Measurements from ENCODE around the gene EIF1AD. TPM values are rescaled to one million over a fixed set of nuclear protein-coding genes. Genes with fewer than 3 reads are reported as not detected.

EIF1AD gene
- total RNA-seq, 1 donor from 2014 or later: 15.6 TPM

GRCh38 chr11:65981101-65981740 is 20.7 kb downstream of the EIF1AD start:
- Histone ChIP-seq H3K9me3 (no peaks in the 10 kb centered on the region), H3K27me3 (no peaks in the 10 kb centered on the region), H3K36me3 (peaks cover 31 to 40% of the 10 kb centered on the region in 2 donors), H3K4me3 (no peak overlapping the region), H3K27ac (no peak overlapping the region), H3K4me1 (no peaks in the 10 kb centered on the region)
- TF ChIP-seq CTCF (IDR thresholded peaks at IDR 0.05): no peak
- intact Hi-C loops (cut with DNase I): no loop called here
- no peak for DNase-seq (ENCODE audit: low spot score in 2 of 2)

GRCh38 chr11:65979261-65979759 is 22.6 kb downstream of the EIF1AD start:
- TF ChIP-seq CTCF (IDR thresholded peaks at IDR 0.05): no peak

GRCh38 chr11:65978391-65979238 is 23.3 kb downstream of the EIF1AD start:
- Histone ChIP-seq H3K4me1 (no peaks in the 10 kb centered on the region), H3K27me3 (no peaks in the 10 kb centered on the region), H3K27ac (no peak overlapping the region), H3K36me3 (peaks cover 35 to 45% of the 10 kb centered on the region in 2 donors), H3K9me3 (no peaks in the 10 kb centered on the region), H3K4me3 (no peak overlapping the region)
- no peak for DNase-seq (ENCODE audit: low spot score in 2 of 2)
- intact Hi-C loops (cut with DNase I): no loop called here
- TF ChIP-seq CTCF (IDR thresholded peaks at IDR 0.05): no peak

More at GRCh38 chr11:65979261-65979759, 22.6 kb downstream of the EIF1AD start:
- no peak for DNase-seq (ENCODE audit: low spot score in 2 of 2)
- no peaks in the 10 kb centered on the region for H3K4me1 ChIP-seq
- no peak overlapping the region for H3K27ac ChIP-seq
- no peaks in the 10 kb centered on the region for H3K27me3 ChIP-seq
- intact Hi-C loops (cut with DNase I): no loop called here
- no peaks in the 10 kb centered on the region for H3K9me3 ChIP-seq
- H3K36me3 ChIP-seq: peaks cover 32 to 44% of the 10 kb centered on the region in 2 donors
- H3K4me3 ChIP-seq: no peak overlapping the region

- no peak overlapping the region for H3K4me3 ChIP-seq
- intact Hi-C loops (cut with DNase I): no loop called here
- no peak for TF ChIP-seq CTCF (IDR thresholded peaks at IDR 0.05)
- H3K27ac ChIP-seq: no peak overlapping the region
- DNase-seq (ENCODE audit: low spot score in 2 of 2): no peak
- no peaks in the 10 kb centered on the region for H3K9me3 ChIP-seq
- peaks cover 39 to 52% of the 10 kb centered on the region in 2 donors for H3K36me3 ChIP-seq
- H3K4me1 ChIP-seq: no peaks in the 10 kb centered on the region
- no peaks in the 10 kb centered on the region for H3K27me3 ChIP-seq
These were observed 24.2 kb downstream of the EIF1AD start for GRCh38 chr11:65977621-65978390.

Data from ascending aorta (tissue), 2 donors.